ENCODE data around the gene SFRP2.

SFRP2 gene

GRCh38 chr4:153791746-153792617 lies 3.1 kb upstream of the SFRP2 start:
- TF ChIP-seq CTCF (IDR thresholded peaks at IDR 0.05; ENCODE audit: insufficient read depth, low read length, missing control alignments) = no peak
- DNase-seq (ENCODE audit: low read depth, low spot score) = no peak
- no peak overlapping the region for H3K4me3 ChIP-seq (ENCODE audit: low read depth, low read length)
- ChIA-PET CTCF (no interaction called here), POLR2A (no interaction called here)

GRCh38 chr4:153790962-153791551 lies 2.2 kb upstream of the SFRP2 start:
- CTCF ChIA-PET = no interaction called here
- no peak for DNase-seq (ENCODE audit: low read depth, low spot score)
- TF ChIP-seq CTCF (IDR thresholded peaks at IDR 0.05; ENCODE audit: insufficient read depth, low read length, missing control alignments) = no peak
- no peak overlapping the region for H3K4me3 ChIP-seq (ENCODE audit: low read depth, low read length)
- POLR2A ChIA-PET = no interaction called here

- no peak overlapping the region for H3K4me3 ChIP-seq (ENCODE audit: low read depth, low read length)
- ChIA-PET CTCF (interaction anchor here (1.2 kb wide), 1 partner anchor 523 kb away, joined by 3 read pairs; no protein-coding TSS in a partner anchor), POLR2A (no interaction called here)
- no peak for TF ChIP-seq CTCF (IDR thresholded peaks at IDR 0.05; ENCODE audit: insufficient read depth, low read length, missing control alignments)
- no peak for DNase-seq (ENCODE audit: low read depth, low spot score)
Observed at GRCh38 chr4:153790500-153790865, 1.6 kb upstream of the SFRP2 start.

GRCh38 chr4:153789741-153790499 lies 1.0 kb upstream of the SFRP2 start:
- CTCF ChIA-PET = interaction anchor here (1.2 kb wide), 1 partner anchor 524 kb away, joined by 3 read pairs; no protein-coding TSS in a partner anchor
- POLR2A ChIA-PET = no interaction called here
- no peak overlapping the region for H3K4me3 ChIP-seq (ENCODE audit: low read depth, low read length)
- DNase-seq (ENCODE audit: low read depth, low spot score) = no peak
- TF ChIP-seq CTCF (IDR thresholded peaks at IDR 0.05; ENCODE audit: insufficient read depth, low read length, missing control alignments) = no peak

GRCh38 chr4:153788051-153788412 lies 851 bp downstream of the SFRP2 start:
- CTCF ChIA-PET = no interaction called here
- no peak for TF ChIP-seq CTCF (IDR thresholded peaks at IDR 0.05; ENCODE audit: insufficient read depth, low read length, missing control alignments)
- no peak for DNase-seq (ENCODE audit: low read depth, low spot score)
- H3K4me3 ChIP-seq (ENCODE audit: low read depth, low read length) = no peak overlapping the region
- POLR2A ChIA-PET = no interaction called here

- DNase-seq (ENCODE audit: low read depth, low spot score) = no peak
- CTCF ChIA-PET = interaction anchor here (0.8 to 1.1 kb wide), 2 partner anchors 9 to 22 kb away, joined by 3 to 4 read pairs; no protein-coding TSS in a partner anchor
- H3K4me3 ChIP-seq (ENCODE audit: low read depth, low read length) = no peak overlapping the region
- no peak for TF ChIP-seq CTCF (IDR thresholded peaks at IDR 0.05; ENCODE audit: insufficient read depth, low read length, missing control alignments)
- POLR2A ChIA-PET = no interaction called here
Observed at GRCh38 chr4:153787575-153787974, 1.3 kb downstream of the SFRP2 start.

Data from AG04449 (cell line).